ENCODE results near the gene PEX10. TPM values are rescaled to one million over a fixed set of nuclear protein-coding genes. Genes with fewer than 3 reads are reported as not detected.

Gene PEX10
- total RNA-seq, 1 experiment from 2014 or later = 27.6 TPM

- Histone ChIP-seq H3K4me1 (ENCODE audit: insufficient read depth, low read length, poor library complexity, severe bottlenecking) (peaks cover 16% of the 10 kb centered on the region), H3K27ac (ENCODE audit: low read depth, low read length, poor library complexity, severe bottlenecking) (peak overlapping the region; percentile 84), H3K4me3 (ENCODE audit: low read depth, low read length, poor library complexity, severe bottlenecking) (peak overlapping the region; percentile 74), H3K36me3 (ENCODE audit: insufficient read depth, low read length, poor library complexity, severe bottlenecking) (peaks cover 39% of the 10 kb centered on the region), H3K27me3 (replicated peaks; ENCODE audit: insufficient read depth, low read depth, low read length, poor library complexity) (no peaks in the 10 kb centered on the region), H3K9me3 (ENCODE audit: low read depth, low read length, poor library complexity, severe bottlenecking) (no peaks in the 10 kb centered on the region)
- BruUV-seq (replicated peaks) = no TSS peak
- ChIA-PET CTCF (interaction anchor here (1.0 to 1.5 kb wide), 2 partner anchors 10 to 197 kb away, joined by 9 to 19 read pairs; partner anchors contain the start of gene FAAP20), POLR2A (ENCODE audit: low non-redundant PET) (interaction anchor here (0.6 kb wide), 1 partner anchor 11 kb away, joined by 3 read pairs; no protein-coding TSS in a partner anchor)
- intact Hi-C loops (cut with micrococcal nuclease; ENCODE audit: unreplicated experiment) = no loop called here
- no peak for DNase-seq (ENCODE audit: low spot score)
- TF ChIP-seq CTCF (conservative IDR thresholded peaks at IDR 0.05; ENCODE audit: low read depth, low read length) (no peak), EZH2 (IDR thresholded peaks at IDR 0.05; ENCODE audit: borderline replicate concordance, low read depth, low read length, poor library complexity, severe bottlenecking) (no peak)
Measured at GRCh38 chr1:2391931-2392509, 20.3 kb downstream of the PEX10 start.

GRCh38 chr1:2391041-2391930 is 21.1 kb downstream of the PEX10 start, which contains the start of the genes MORN1 and RER1:
Gene MORN1 (minus strand): TSS chr1:2391554. CDS start chr1:2391533, 21 bp downstream.
Gene RER1 (plus strand): TSS chr1:2391841. CDS start chr1:2395791, 3,950 bp downstream.
- intact Hi-C loops (cut with micrococcal nuclease; ENCODE audit: unreplicated experiment) = no loop called here
- Histone ChIP-seq H3K27ac (ENCODE audit: low read depth, low read length, poor library complexity, severe bottlenecking) (peak within 1 kb of the TSS; percentile 84), H3K4me1 (ENCODE audit: insufficient read depth, low read length, poor library complexity, severe bottlenecking) (peaks cover 16% of the 10 kb centered on the region), H3K36me3 (ENCODE audit: insufficient read depth, low read length, poor library complexity, severe bottlenecking) (peaks cover 33% of the 10 kb centered on the region), H3K27me3 (replicated peaks; ENCODE audit: insufficient read depth, low read depth, low read length, poor library complexity) (no peaks in the 10 kb centered on the region), H3K4me3 (ENCODE audit: low read depth, low read length, poor library complexity, severe bottlenecking) (peak within 1 kb of the TSS; percentile 74), H3K9me3 (ENCODE audit: low read depth, low read length, poor library complexity, severe bottlenecking) (no peaks in the 10 kb centered on the region)
- no peak for TF ChIP-seq EZH2 (IDR thresholded peaks at IDR 0.05; ENCODE audit: borderline replicate concordance, low read depth, low read length, poor library complexity, severe bottlenecking)
- no peak for TF ChIP-seq CTCF (conservative IDR thresholded peaks at IDR 0.05; ENCODE audit: low read depth, low read length)
- POLR2A ChIA-PET (ENCODE audit: low non-redundant PET) = interaction anchor here (0.6 kb wide), 1 partner anchor 10 kb away, joined by 3 read pairs; no protein-coding TSS in a partner anchor
- BruUV-seq (replicated peaks) = no TSS peak
- peak; percentile 100 for DNase-seq (ENCODE audit: low spot score)
- CTCF ChIA-PET = interaction anchor here (1.0 to 1.5 kb wide), 2 partner anchors 9 to 196 kb away, joined by 9 to 19 read pairs; partner anchors contain the start of gene FAAP20

- BruUV-seq (replicated peaks) = no TSS peak
- H3K9me3 ChIP-seq (ENCODE audit: low read depth, low read length, poor library complexity, severe bottlenecking) = no peaks in the 10 kb centered on the region
- no peak for DNase-seq (ENCODE audit: low spot score)
- ChIA-PET POLR2A (ENCODE audit: low non-redundant PET) (no interaction called here), CTCF (no interaction called here)
- no peaks in the 10 kb centered on the region for H3K27me3 ChIP-seq (replicated peaks; ENCODE audit: insufficient read depth, low read depth, low read length, poor library complexity)
- TF ChIP-seq EZH2 (IDR thresholded peaks at IDR 0.05; ENCODE audit: borderline replicate concordance, low read depth, low read length, poor library complexity, severe bottlenecking) (no peak), CTCF (conservative IDR thresholded peaks at IDR 0.05; ENCODE audit: low read depth, low read length) (no peak)
- H3K4me1 ChIP-seq (ENCODE audit: insufficient read depth, low read length, poor library complexity, severe bottlenecking) = peaks cover 18% of the 10 kb centered on the region
- H3K4me3 ChIP-seq (ENCODE audit: low read depth, low read length, poor library complexity, severe bottlenecking) = no peak overlapping the region
- peaks cover 21% of the 10 kb centered on the region for H3K36me3 ChIP-seq (ENCODE audit: insufficient read depth, low read length, poor library complexity, severe bottlenecking)
- intact Hi-C loops (cut with micrococcal nuclease; ENCODE audit: unreplicated experiment) = no loop called here
- H3K27ac ChIP-seq (ENCODE audit: low read depth, low read length, poor library complexity, severe bottlenecking) = no peak overlapping the region
Measured at GRCh38 chr1:2389644-2390043, 22.7 kb downstream of the PEX10 start.

Measured in A673 (cell line).